Subcutaneous adipose tissue (tissue), 4 donors: ENCODE measurements around the gene OPA3. TPM values are rescaled to one million over a fixed set of nuclear protein-coding genes. Genes with fewer than 3 reads are reported as not detected.

Experiments
- CTCF ChIP-seq: fragments of 450-650 bp; IDR thresholded peaks from one replicate; pipeline ENCODE4 v1.5.1; 2016; ENCODE audit warnings: low read depth, mild to moderate bottlenecking, control low read depth, antibody characterized with exemption, moderate library complexity
- total RNA-seq, 4 donors: library from RNA; depleted of rRNA; stranded (reverse); fragments of >200 nt; gene quantifications; one replicate each; pipeline ENCODE4 v1.1.0, GENCODE V29; 2016

Gene OPA3
- total RNA-seq, 4 donors from 2014 or later, result 2.7 to 11.6 (median 6.4) TPM

- TF ChIP-seq CTCF, result no peak
These were observed 60.0 kb downstream of the OPA3 start for GRCh38 chr19:45524575-45525129.

GRCh38 chr19:45523642-45524256 is 60.9 kb downstream of the OPA3 start:
- no peak for TF ChIP-seq CTCF

- TF ChIP-seq CTCF, result no peak
These were observed 62.3 kb downstream of the OPA3 start for GRCh38 chr19:45522010-45522941.

- TF ChIP-seq CTCF, result no peak
These were observed 66.2 kb downstream of the OPA3 start for GRCh38 chr19:45518469-45518826.

GRCh38 chr19:45517641-45518468 is 66.7 kb downstream of the OPA3 start:
- no peak for TF ChIP-seq CTCF

GRCh38 chr19:45517238-45517637 is 67.4 kb downstream of the OPA3 start:
- no peak for TF ChIP-seq CTCF
